NCI-H2196 (cell line): ENCODE data around the gene ZNF23.
A peak's percentile ranks its signal among the peaks of the same experiment; 100 is the strongest.

Experiments used
- DNase-seq: peaks from one replicate; lab custom pipeline; 2025; ENCODE audit not compliant: unreplicated experiment; lab: John Stamatoyannopoulos, UW

ZNF23 gene

GRCh38 chr16:71428385-71428784, 33.7 kb downstream of the ZNF23 start:
- no peak for DNase-seq

- DNase-seq, result no peak
Observed at GRCh38 chr16:71426880-71427615, 35.0 kb downstream of the ZNF23 start.

GRCh38 chr16:71426069-71426879, 35.8 kb downstream of the ZNF23 start:
- DNase-seq, result no peak

- no peak for DNase-seq
Observed at GRCh38 chr16:71425746-71426068, 36.3 kb downstream of the ZNF23 start.

- DNase-seq, result no peak
Observed at GRCh38 chr16:71424626-71425025, 37.4 kb downstream of the ZNF23 start.

GRCh38 chr16:71423865-71424264, 38.2 kb downstream of the ZNF23 start:
- no peak for DNase-seq

- no peak for DNase-seq
Observed at GRCh38 chr16:71423016-71423415, 39.0 kb downstream of the ZNF23 start.

- DNase-seq, result no peak
Observed at GRCh38 chr16:71421911-71422310, 40.1 kb downstream of the ZNF23 start.

GRCh38 chr16:71414038-71414437, 48.0 kb downstream of the ZNF23 start:
- no peak for DNase-seq

GRCh38 chr16:71413341-71413740, 48.7 kb downstream of the ZNF23 start:
- DNase-seq, result no peak

- peak; percentile 51 for DNase-seq
Observed at GRCh38 chr16:71412270-71413160, 49.5 kb downstream of the ZNF23 start.

- no peak for DNase-seq
Observed at GRCh38 chr16:71410146-71410545, 51.9 kb downstream of the ZNF23 start.

- DNase-seq, result no peak
Observed at GRCh38 chr16:71409011-71409775, 52.9 kb downstream of the ZNF23 start.

- no peak for DNase-seq
Observed at GRCh38 chr16:71408536-71408935, 53.5 kb downstream of the ZNF23 start.

GRCh38 chr16:71407731-71408130, 54.3 kb downstream of the ZNF23 start:
- DNase-seq, result no peak

GRCh38 chr16:71406724-71407123, 55.3 kb downstream of the ZNF23 start:
- no peak for DNase-seq

- no peak for DNase-seq
Observed at GRCh38 chr16:71406316-71406715, 55.7 kb downstream of the ZNF23 start.

- DNase-seq, result no peak
Observed at GRCh38 chr16:71404364-71404763, 57.7 kb downstream of the ZNF23 start.

- DNase-seq, result no peak
Observed at GRCh38 chr16:71402674-71403073, 59.4 kb downstream of the ZNF23 start.

- no peak for DNase-seq
Observed at GRCh38 chr16:71402007-71402406, 60.0 kb downstream of the ZNF23 start.
